ENCODE data around the gene ARHGEF38.

Gene ARHGEF38

GRCh38 chr4:105626846-105627245, 74.4 kb downstream of the ARHGEF38 start:
- POLR2A ChIA-PET, result no interaction called here
- H3K4me3 ChIP-seq (ENCODE audit: low read depth, low read length), result no peak overlapping the region
- CTCF ChIA-PET, result no interaction called here
- no peak overlapping the region for H3K27ac ChIP-seq (ENCODE audit: extremely low read depth, low read depth, low read length)
- no peak for TF ChIP-seq ZNF580 (tag by site-specific recombination; IDR thresholded peaks at IDR 0.05)
- TF ChIP-seq ZNF747 (tag by site-specific recombination; IDR thresholded peaks at IDR 0.05), result no peak
- no peak for TF ChIP-seq MYNN (tag by site-specific recombination; IDR thresholded peaks at IDR 0.05; ENCODE audit: borderline replicate concordance)
- H3K9me3 ChIP-seq (ENCODE audit: control insufficient read depth, insufficient read depth, low read depth, low read length), result no peaks in the 10 kb centered on the region
- 0 out of 2 replicates have a peak, but pooled peaks cover 2% of the 10 kb centered on the region for H3K4me1 ChIP-seq (ENCODE audit: control insufficient read depth, insufficient read depth, low read length)
- no peaks in the 10 kb centered on the region for H3K36me3 ChIP-seq (ENCODE audit: control insufficient read depth in 2 of 2, insufficient read depth in 1 of 2, low read length in 2 of 2)

GRCh38 chr4:105627620-105628019, 75.2 kb downstream of the ARHGEF38 start:
- Histone ChIP-seq H3K27ac (ENCODE audit: extremely low read depth, low read depth, low read length) (no peak overlapping the region), H3K9me3 (ENCODE audit: control insufficient read depth, insufficient read depth, low read depth, low read length) (no peaks in the 10 kb centered on the region), H3K4me3 (ENCODE audit: low read depth, low read length) (no peak overlapping the region), H3K4me1 (ENCODE audit: control insufficient read depth, insufficient read depth, low read length) (0 out of 2 replicates have a peak, but pooled peaks cover 2% of the 10 kb centered on the region), H3K36me3 (ENCODE audit: control insufficient read depth in 2 of 2, insufficient read depth in 1 of 2, low read length in 2 of 2) (no peaks in the 10 kb centered on the region)
- ChIA-PET POLR2A (no interaction called here), CTCF (interaction anchor here (0.6 kb wide), 1 partner anchor 21 kb away, joined by 4 read pairs; no protein-coding TSS in a partner anchor)
- no peak for TF ChIP-seq ZBTB7A (tag by site-specific recombination; IDR thresholded peaks at IDR 0.05; ENCODE audit: low read depth)
- TF ChIP-seq ZNF555 (tag by site-specific recombination; conservative IDR thresholded peaks at IDR 0.05), result no peak
- TF ChIP-seq ZNF138 (tag by site-specific recombination; IDR thresholded peaks at IDR 0.05; ENCODE audit: borderline replicate concordance), result no peak
- TF ChIP-seq ZNF544 (tag by site-specific recombination; IDR thresholded peaks at IDR 0.05), result no peak
- no peak for TF ChIP-seq OVOL3 (tag by site-specific recombination; IDR thresholded peaks at IDR 0.05)
- no peak for TF ChIP-seq GLI4 (tag by site-specific recombination; IDR thresholded peaks at IDR 0.05)
- no peak for TF ChIP-seq PRDM6 (tag by site-specific recombination; IDR thresholded peaks at IDR 0.05)
- TF ChIP-seq ZNF341 (tag by site-specific recombination; IDR thresholded peaks at IDR 0.05; ENCODE audit: low read depth), result no peak
- no peak for TF ChIP-seq SP3 (tag by site-specific recombination; IDR thresholded peaks at IDR 0.05)
- TF ChIP-seq ZNF768 (tag by site-specific recombination; IDR thresholded peaks at IDR 0.05), result no peak
- no peak for TF ChIP-seq ZNF433 (tag by site-specific recombination; IDR thresholded peaks at IDR 0.05; ENCODE audit: low read depth)
- TF ChIP-seq ZSCAN4 (tag by site-specific recombination; IDR thresholded peaks at IDR 0.05), result no peak
- no peak for TF ChIP-seq REST (tag by site-specific recombination; IDR thresholded peaks at IDR 0.05)
- no peak for TF ChIP-seq ZNF830 (tag by site-specific recombination; IDR thresholded peaks at IDR 0.05; ENCODE audit: low read depth)

Data from HEK293 (cell line).